NCI-H1694 (cell line): Measurements from ENCODE around the gene TSPAN2.
"Not testable (repeated sequence)": the region's sequence is repeated elsewhere in the genome, so short reads cannot be mapped to it uniquely, and the experiment has no call there.

ENCODE experiments used
- DNase-seq: peaks from one replicate; lab custom pipeline; 2025; lab: John Stamatoyannopoulos, UW

TSPAN2 gene

GRCh38 chr1:115036814-115037507 lies 52.3 kb downstream of the TSPAN2 start:
- DNase-seq, result no peak

GRCh38 chr1:115035652-115036051 lies 53.7 kb downstream of the TSPAN2 start:
- no peak for DNase-seq

GRCh38 chr1:115031595-115031994 lies 57.7 kb downstream of the TSPAN2 start:
- DNase-seq, result no peak

DNA sequence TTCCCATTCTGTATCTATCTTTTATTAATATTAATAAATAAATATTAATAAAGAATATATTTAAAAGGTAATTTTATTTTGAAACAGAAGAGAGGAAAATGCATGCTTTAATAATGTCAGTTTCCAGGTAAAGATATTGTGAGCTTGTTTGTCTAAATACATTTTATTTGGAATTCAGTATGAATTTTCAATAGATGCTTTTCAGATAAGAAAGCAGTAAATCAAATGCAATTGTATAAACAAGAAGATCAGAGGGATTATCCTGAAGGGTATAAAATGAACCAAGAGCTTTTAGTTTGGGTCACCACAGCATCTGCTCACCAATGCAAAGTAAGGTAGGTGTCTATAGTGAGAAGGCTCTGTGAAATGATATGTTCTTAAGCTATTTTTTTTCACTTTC lies 59.8 kb downstream of the TSPAN2 start, which contains the start of gene TSHB:
Gene TSHB, plus strand, starts transcription at position 301 of the 400 bp plus-strand sequence. CDS start 3,537 bp downstream, outside the sequence.
- DNase-seq, result no peak

DNA sequence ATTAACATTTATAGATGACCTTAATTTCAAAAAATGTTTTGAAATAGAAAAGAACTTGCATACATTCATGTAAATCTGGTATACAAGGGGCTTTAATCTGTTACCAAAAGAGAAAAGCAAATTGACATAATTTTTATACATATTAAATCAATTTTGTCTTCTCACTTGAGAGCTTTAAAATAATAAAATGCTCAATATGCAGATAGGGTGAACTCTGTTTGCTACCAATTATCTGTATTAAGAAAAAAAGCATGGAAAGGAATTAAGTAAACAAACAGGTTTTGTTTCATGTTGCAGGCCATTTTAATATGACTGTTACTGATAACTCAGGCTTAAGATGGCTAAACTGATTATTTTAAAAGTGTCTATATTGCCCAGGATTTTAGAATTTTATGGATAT lies 65.7 kb downstream of the TSPAN2 start:
- no peak for DNase-seq

DNA sequence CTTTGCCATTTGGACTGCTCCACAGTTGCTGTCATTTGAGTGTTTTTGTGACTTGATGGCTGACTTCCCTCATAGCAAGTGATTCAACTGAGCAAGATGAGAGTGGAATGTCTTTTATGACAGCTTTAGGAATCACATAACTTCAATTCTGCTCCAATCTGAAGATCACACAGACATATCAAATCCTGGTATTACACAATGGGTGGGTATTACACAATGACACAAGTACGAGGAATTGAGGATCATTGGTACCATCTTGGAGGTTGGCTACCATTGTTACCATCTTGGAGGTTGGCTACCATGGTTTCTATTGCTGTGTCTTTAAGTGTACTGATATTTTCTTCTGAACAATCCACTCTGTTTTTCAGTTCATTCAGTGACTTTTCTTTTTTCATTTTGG lies 68.2 kb downstream of the TSPAN2 start:
- DNase-seq, result no peak

- DNase-seq, result not testable (repeated sequence)
Measured at GRCh38 chr1:115019549-115019948, 69.8 kb downstream of the TSPAN2 start.

GRCh38 chr1:115013792-115014191 lies 75.5 kb downstream of the TSPAN2 start:
- no peak for DNase-seq

GRCh38 chr1:115012434-115012833 lies 76.9 kb downstream of the TSPAN2 start:
- no peak for DNase-seq

DNA sequence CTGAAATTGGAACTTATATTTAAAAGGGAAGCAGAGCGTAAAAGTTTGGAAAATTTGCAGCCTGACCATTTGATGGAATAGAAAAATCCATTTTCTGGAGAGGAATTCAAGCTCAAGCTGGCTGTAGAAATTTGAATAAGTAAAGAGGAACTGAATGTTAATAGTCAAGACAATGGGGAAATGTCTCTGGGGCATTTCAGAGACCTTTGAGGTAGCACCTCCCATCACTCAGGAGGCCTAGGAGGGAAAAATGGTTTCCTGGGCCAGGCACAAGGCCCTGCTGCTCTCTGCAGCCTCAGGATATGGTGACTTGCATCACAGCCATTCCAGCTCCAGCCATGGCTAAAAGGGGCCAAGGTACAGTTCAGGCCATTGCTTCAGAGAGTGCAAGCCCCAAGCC lies 77.3 kb downstream of the TSPAN2 start:
- DNase-seq, result no peak

GRCh38 chr1:115006191-115006590 lies 83.1 kb downstream of the TSPAN2 start:
- no peak for DNase-seq
